MM.1S (cell line): ENCODE data around the gene HDAC9.

Experiments
- CTCF ChIP-seq: fragments of 300-600 bp; sonication (generic); IDR thresholded peaks from 2 replicates; pipeline ENCODE4 v1.5.1; 2016; ENCODE audit warnings: antibody characterized with exemption, low read length, mixed read lengths
- EZH2 ChIP-seq: fragments of 300-600 bp; sonication (generic); optimal IDR thresholded peaks from 2 replicates; pipeline ENCODE3; 2017; ENCODE audit warnings: low read depth, mild to moderate bottlenecking, antibody characterized with exemption, low read length, mixed read lengths
- EZH2phosphoT487 ChIP-seq: fragments of 300-600 bp; sonication (generic); IDR thresholded peaks from 2 replicates; pipeline ENCODE4 v1.6.1; 2018; ENCODE audit warnings: antibody characterized with exemption, low read length

DNA sequence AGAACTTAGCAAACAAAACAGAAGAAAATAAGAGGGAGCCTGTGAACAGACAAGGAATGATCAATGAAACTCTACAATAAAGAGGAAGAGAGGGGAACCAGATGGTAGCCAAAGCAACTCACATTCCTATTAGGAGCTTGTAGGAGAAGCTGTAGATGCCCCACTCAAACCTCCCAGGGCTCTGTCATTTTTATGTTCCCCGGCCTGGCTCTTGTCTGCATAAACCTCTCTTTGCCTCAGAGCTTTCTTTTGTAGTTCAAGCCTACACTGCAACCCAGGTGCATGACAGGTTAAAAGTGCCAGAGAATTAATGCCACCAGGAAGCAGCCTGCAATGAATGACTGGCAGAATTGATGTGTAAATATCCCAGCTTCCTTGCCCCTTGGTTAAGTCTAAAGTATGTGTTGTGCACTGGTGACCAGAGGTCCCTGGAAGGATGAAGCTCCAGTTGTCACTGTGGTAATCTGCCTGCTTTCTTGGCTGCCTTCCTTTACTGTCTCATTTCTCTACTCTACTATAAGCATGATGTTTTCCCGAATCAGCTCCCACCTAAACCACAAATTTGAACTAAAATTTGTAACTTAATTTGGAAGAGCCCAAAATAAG, 40.4 kb downstream of the HDAC9 start:
- TF ChIP-seq CTCF, result no peak
- TF ChIP-seq EZH2, result no peak
- no peak for TF ChIP-seq EZH2phosphoT487
